PC-3 (cell line): ENCODE results near the gene WDR82. TPM values are rescaled to one million over a fixed set of nuclear protein-coding genes. Genes with fewer than 3 reads are reported as not detected.

Experiments
- ATAC-seq: fragments of 200-7000 bp; cut with Tn5 transposase; 2 replicates; pipeline ENCODE4 v1.9.1; 2020; ENCODE audit warnings: mild to moderate bottlenecking, moderate library complexity
- BruUV-seq: library from RNA; stranded (reverse); fragments of 400-500 nt; replicated peaks from 2 replicates; lab custom pipeline; 2021; lab: Mats Ljungman, UMichigan
- CTCF ChIA-PET: fragments of 300-600 bp; sonication (Branson Sonifier 250); formaldehyde crosslinking; loops from one replicate; lab custom pipeline; 2022; ENCODE audit warnings: antibody characterized with exemption; lab: Charles Lee
- POLR2A ChIA-PET: fragments of 300-600 bp; sonication (Branson Sonifier 250); formaldehyde crosslinking; loops from one replicate; lab custom pipeline; 2022; ENCODE audit warnings: antibody characterized with exemption; ENCODE audit not compliant: unreplicated experiment; lab: Charles Lee
- DNase-seq: peaks from one replicate; pipeline ENCODE4 v3.0.0-alpha.2; 2015
- H2AFZ ChIP-seq: fragments of 300-600 bp; sonication (generic); 2 replicates; pipeline ENCODE4 v1.6.0; 2016; ENCODE audit warnings: antibody characterized with exemption, low read length
- H3F3A ChIP-seq: fragments of 300-600 bp; sonication (generic); one replicate; pipeline ENCODE4 v1.6.0; 2017; ENCODE audit warnings: antibody characterized with exemption, low read length, control low read depth, mild to moderate bottlenecking; ENCODE audit not compliant: unreplicated experiment
- H3K27ac ChIP-seq: fragments of 300-600 bp; sonication (generic); 2 replicates; pipeline ENCODE4 v1.5.1; 2016; ENCODE audit warnings: mild to moderate bottlenecking, low read length
- H3K27me3 ChIP-seq: fragments of 300-600 bp; sonication (generic); 2 replicates; pipeline ENCODE4 v1.6.1; 2016; ENCODE audit warnings: low read length, mixed read lengths
- H3K36me3 ChIP-seq: fragments of 300-600 bp; sonication (generic); 2 replicates; pipeline ENCODE4 v1.6.1; 2016; ENCODE audit warnings: low read depth, mixed run types, low read length, mixed read lengths
- H3K4me1 ChIP-seq: fragments of 300-600 bp; sonication (generic); 2 replicates; pipeline ENCODE4 v1.5.1; 2016; ENCODE audit warnings: low read length; ENCODE audit not compliant: insufficient read depth
- H3K4me2 ChIP-seq: fragments of 300-600 bp; sonication (generic); 2 replicates; pipeline ENCODE4 v1.6.0; 2016; ENCODE audit warnings: low read length
- H3K4me3 ChIP-seq: fragments of 300-600 bp; sonication (generic); 2 replicates; pipeline ENCODE4 v1.5.1; 2016; ENCODE audit warnings: mild to moderate bottlenecking, low read length, mixed read lengths
- H3K79me2 ChIP-seq: fragments of 300-600 bp; sonication (generic); 2 replicates; pipeline ENCODE4 v1.6.1; 2017; ENCODE audit warnings: low read length, mixed read lengths
- H3K9ac ChIP-seq: fragments of 300-600 bp; sonication (generic); 2 replicates; pipeline ENCODE4 v1.6.0; 2016; ENCODE audit warnings: mild to moderate bottlenecking, low read length
- H3K9me2 ChIP-seq: fragments of 300-600 bp; sonication (generic); replicated peaks from 2 replicates; pipeline ENCODE4 v1.6.1; 2016; ENCODE audit warnings: mixed run types, low read length, mixed read lengths
- H3K9me3 ChIP-seq: fragments of 300-600 bp; sonication (generic); 2 replicates; pipeline ENCODE4 v1.6.1; 2016; ENCODE audit warnings: low read length, mixed read lengths
- H4K20me1 ChIP-seq: fragments of 300-600 bp; sonication (generic); 2 replicates; pipeline ENCODE4 v1.6.1; 2016; ENCODE audit warnings: low read length, mixed read lengths
- EZH2 ChIP-seq: fragments of 300-600 bp; sonication (generic); IDR thresholded peaks from one replicate; pipeline ENCODE4 v1.6.1; 2017; ENCODE audit warnings: antibody characterized with exemption, mild to moderate bottlenecking, low read length; ENCODE audit not compliant: unreplicated experiment
- EZH2phosphoT487 ChIP-seq: fragments of 300-600 bp; sonication (generic); IDR thresholded peaks from 2 replicates; pipeline ENCODE4 v1.6.1; 2018; ENCODE audit warnings: mild to moderate bottlenecking, antibody characterized with exemption, low read length, borderline replicate concordance
- intact Hi-C: fragments of 100-400 bp; cut with micrococcal nuclease; formaldehyde crosslinking; loops from 2 replicates; pipeline ENCODE4 v1.9.0; 2023
- total RNA-seq: library from RNA; depleted of rRNA; stranded (reverse); fragments of >200 nt; gene quantifications from 2 replicates; pipeline ENCODE4 v1.2.3, GENCODE V29; 2014
- TF ChIP-seq, protein P1 (sequence below): fragments of 300-600 bp; sonication (generic); conservative IDR thresholded peaks from 2 replicates; pipeline ENCODE4 v1.5.1; 2017; ENCODE audit warnings: antibody characterized with exemption, low read depth, mild to moderate bottlenecking, low read length

Gene WDR82
- total RNA-seq, 1 experiment from 2014 or later: 56.4 TPM

DNA sequence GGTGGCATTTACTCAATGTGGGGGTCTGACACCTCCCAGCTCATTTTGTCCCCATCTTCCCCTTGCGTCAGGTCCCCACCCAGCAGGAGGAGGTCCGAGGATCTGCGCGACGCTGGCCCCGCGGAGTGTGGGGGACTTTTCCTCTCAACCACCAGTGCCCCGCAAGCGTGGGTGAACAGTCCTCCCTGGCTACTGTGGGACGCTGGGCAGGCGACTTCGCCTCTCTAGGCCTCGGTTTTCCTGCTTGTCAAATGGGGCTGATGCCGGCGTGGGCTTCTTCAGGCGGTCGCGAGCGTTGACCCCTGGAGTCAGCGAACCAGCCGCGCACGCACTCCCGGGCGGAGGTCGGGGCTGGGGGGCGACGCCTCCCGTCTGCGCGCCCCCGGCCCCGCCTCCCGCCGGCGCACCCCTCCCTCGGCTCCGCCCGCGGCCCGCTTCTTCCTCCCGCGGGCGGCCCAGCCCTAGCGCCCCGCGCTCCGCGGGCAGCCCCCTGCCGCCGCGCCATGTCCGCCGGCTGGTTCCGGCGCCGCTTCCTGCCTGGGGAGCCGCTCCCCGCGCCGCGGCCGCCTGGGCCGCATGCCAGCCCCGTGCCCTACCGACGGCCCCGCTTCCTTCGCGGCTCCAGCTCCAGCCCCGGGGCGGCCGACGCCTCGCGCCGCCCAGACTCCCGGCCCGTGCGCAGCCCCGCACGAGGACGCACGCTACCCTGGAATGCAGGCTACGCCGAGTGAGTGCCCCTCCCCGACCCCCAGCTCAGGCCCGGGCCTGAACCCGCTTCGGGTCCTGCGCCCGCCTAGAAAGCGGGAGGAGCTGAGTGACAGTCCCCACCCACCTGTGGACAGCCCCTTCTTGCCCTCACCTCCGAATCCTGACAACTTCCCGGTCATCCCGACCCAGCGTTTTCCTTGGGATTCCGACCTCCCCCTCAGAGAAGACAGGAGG, 32.9 kb downstream of the WDR82 start, which contains the start of gene PPM1M:
TSS of gene PPM1M (plus strand) at position 438 of the 942 bp plus-strand sequence. CDS start at position 504, 66 bp downstream.
- no peak within 1 kb of the TSS for H3K27ac ChIP-seq
- peak within 1 kb of the TSS; percentile 88 for H3K4me2 ChIP-seq
- no peaks in the 10 kb centered on the region for H3K27me3 ChIP-seq
- DNase-seq (peak; percentile 62), ATAC-seq (peak; percentile 54)
- BruUV-seq: TSS peak; percentile 50
- intact Hi-C loops: no loop called here
- TF ChIP-seq EZH2phosphoT487: peak; percentile 89
- TF ChIP-seq EZH2: no peak
- TF ChIP-seq, protein P1, sequence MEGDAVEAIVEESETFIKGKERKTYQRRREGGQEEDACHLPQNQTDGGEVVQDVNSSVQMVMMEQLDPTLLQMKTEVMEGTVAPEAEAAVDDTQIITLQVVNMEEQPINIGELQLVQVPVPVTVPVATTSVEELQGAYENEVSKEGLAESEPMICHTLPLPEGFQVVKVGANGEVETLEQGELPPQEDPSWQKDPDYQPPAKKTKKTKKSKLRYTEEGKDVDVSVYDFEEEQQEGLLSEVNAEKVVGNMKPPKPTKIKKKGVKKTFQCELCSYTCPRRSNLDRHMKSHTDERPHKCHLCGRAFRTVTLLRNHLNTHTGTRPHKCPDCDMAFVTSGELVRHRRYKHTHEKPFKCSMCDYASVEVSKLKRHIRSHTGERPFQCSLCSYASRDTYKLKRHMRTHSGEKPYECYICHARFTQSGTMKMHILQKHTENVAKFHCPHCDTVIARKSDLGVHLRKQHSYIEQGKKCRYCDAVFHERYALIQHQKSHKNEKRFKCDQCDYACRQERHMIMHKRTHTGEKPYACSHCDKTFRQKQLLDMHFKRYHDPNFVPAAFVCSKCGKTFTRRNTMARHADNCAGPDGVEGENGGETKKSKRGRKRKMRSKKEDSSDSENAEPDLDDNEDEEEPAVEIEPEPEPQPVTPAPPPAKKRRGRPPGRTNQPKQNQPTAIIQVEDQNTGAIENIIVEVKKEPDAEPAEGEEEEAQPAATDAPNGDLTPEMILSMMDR: no peak
- no peaks in the 10 kb centered on the region for H4K20me1 ChIP-seq
- peaks cover 31% of the 10 kb centered on the region for H3K4me1 ChIP-seq
- H3K9me2 ChIP-seq: no peaks in the 10 kb centered on the region
- ChIA-PET CTCF (interaction anchor here (0.6 to 1.0 kb wide), 3 partner anchors 33 to 192 kb away, joined by 3 to 4 read pairs (median 3); partner anchors contain the start of gene WDR82), POLR2A (interaction anchor here (0.5 to 1.0 kb wide), 6 partner anchors 29 to 745 kb away, joined by 3 to 35 read pairs (median 4); partner anchors contain the start of gene POC1A)
- H3F3A ChIP-seq: peaks cover 4% of the 10 kb centered on the region
- peaks cover 2% of the 10 kb centered on the region; the same call in 1 of the 2 replicates for H3K36me3 ChIP-seq
- H3K9me3 ChIP-seq: no peaks in the 10 kb centered on the region
- peak within 1 kb of the TSS; percentile 43 for H3K9ac ChIP-seq
- peak within 1 kb of the TSS; percentile 86 for H2AFZ ChIP-seq
- H3K4me3 ChIP-seq: peak within 1 kb of the TSS; percentile 76
- no peaks in the 10 kb centered on the region for H3K79me2 ChIP-seq

DNA sequence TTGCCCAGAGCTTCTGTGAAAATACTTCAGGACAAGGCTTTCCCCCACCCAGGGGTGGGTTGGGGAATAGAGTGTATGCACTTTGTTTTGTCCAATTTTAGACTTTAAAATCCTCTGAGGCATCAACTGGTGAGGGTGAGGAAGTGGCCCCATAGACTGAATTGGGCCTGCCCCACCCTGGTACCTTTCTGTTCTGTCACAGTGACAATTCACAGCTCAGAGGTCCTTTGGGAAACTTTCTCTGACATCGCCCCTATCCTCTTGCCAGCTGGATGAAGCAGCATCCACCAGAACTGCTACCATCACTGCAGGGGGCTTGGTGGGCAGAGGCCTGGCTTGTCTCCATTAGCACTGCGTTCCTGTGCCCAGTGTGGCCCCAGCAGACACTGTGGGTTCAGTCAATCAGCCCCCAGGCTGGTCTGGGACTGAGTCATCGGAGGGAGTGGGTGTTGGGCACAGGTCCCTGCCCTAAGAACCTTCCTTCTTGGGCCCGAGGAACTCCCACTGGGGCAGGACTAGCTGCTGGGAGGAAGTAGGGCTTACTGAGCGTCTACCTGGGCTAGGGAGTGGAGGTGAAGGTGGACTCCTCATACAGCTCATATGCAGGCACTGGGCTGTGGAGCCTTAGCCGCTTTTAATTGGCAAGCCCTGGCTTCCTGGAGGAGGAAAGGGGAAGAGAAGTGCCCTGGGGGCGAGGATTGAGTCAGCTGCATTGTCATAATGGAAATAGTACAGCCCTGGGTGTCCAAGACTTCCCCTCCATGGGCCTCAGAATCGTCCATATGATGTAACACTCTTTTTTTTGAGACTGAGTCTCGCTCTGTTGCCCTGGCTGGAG, 34.4 kb downstream of the WDR82 start:
- Histone ChIP-seq H3K4me2 (peak overlapping the region; percentile 87), H3K9me2 (no peaks in the 10 kb centered on the region), H3K4me1 (peaks cover 41% of the 10 kb centered on the region), H3F3A (no peaks in the 10 kb centered on the region), H4K20me1 (no peaks in the 10 kb centered on the region), H3K9me3 (no peaks in the 10 kb centered on the region), H3K9ac (no peak overlapping the region), H3K79me2 (peaks cover 9% of the 10 kb centered on the region), H3K36me3 (no peaks in the 10 kb centered on the region; the same call in 1 of the 2 replicates), H3K4me3 (no peak overlapping the region), H3K27ac (peak overlapping the region; percentile 33), H2AFZ (no peak overlapping the region; the same call in 1 of the 2 replicates), H3K27me3 (no peaks in the 10 kb centered on the region)
- POLR2A ChIA-PET: interaction anchor here (0.6 kb wide), 1 partner anchor 303 kb away, joined by 3 read pairs; no protein-coding TSS in a partner anchor
- DNase-seq (peak; percentile 87), ATAC-seq (peak; percentile 42)
- CTCF ChIA-PET: no interaction called here
- intact Hi-C loops: no loop called here
- BruUV-seq: no TSS peak
- TF ChIP-seq EZH2phosphoT487 (no peak), EZH2 (no peak)
- TF ChIP-seq, protein P1: no peak
